Stimulated activated CD8-positive, alpha-beta memory T cell treated with anti-CD3 and anti-CD28 coated beads, Interleukin-2, amount 100 ng/mL, for 48 hours (primary cell): Measurements from ENCODE around the gene TLCD1.

Source experiments
- DNase-seq, 2 donors: peaks; one replicate each; pipeline ENCODE4 v3.0.0-alpha.2; 2020; ENCODE audit warnings: low read depth in 2 of 2

The TLCD1 gene

GRCh38 chr17:28686296-28686695 lies 39.7 kb downstream of the TLCD1 start:
- no peak for DNase-seq

- DNase-seq = no peak
Observed at GRCh38 chr17:28685366-28685765, 40.7 kb downstream of the TLCD1 start.

DNA sequence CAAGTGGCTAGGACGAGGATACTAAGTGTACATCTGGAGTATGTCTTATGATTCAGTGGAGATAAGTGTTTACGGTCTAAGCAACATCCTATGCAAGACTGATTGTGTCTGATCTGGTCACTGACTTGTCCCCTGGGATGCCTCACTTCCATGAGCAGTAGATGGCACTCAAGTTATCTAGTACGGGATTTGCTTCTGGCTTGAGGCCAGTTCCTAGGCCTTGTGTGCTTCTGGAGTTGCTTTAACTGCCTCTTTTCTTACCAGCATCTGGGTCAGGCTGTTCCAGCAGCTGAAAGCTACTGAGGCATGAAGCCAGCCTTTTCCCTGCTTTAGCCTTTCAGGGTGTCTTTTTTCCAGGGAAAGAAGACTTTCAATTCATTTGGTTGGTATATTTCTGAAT lies 41.1 kb downstream of the TLCD1 start:
- no peak for DNase-seq

DNA sequence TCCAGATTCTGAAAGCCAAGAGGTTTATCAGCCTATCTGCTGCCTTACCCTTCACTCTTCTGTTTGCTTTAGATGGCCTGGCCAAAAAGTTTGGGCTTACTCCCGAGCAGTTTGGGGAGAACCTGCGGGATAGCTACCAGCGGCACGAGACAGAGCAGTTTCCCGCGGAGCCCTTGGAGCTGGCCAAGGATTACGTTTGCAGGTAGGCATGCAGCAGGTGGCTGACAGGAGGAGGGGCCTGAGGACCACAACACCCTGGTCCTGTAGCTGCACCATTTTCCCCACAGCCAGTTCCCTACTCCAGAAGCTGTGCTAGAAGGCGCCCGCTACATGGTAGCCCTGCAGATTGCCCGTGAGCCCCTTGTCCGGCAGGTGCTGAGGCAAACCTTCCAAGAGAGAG lies 43.4 kb downstream of the TLCD1 start:
- DNase-seq = no peak

- DNase-seq = no peak
Observed at GRCh38 chr17:28675980-28676379, 50.1 kb downstream of the TLCD1 start.

- no peak for DNase-seq
Observed at GRCh38 chr17:28675490-28675889, 50.5 kb downstream of the TLCD1 start.
